GM23338 (cell line): ENCODE data around the gene CPNE7. TPM values are rescaled to one million over a fixed set of nuclear protein-coding genes. Genes with fewer than 3 reads are reported as not detected.
"Not testable (repeated sequence)": the region's sequence is repeated elsewhere in the genome, so short reads cannot be mapped to it uniquely, and the experiment has no call there.

Experiments used
- ATAC-seq: fragments of 200-7000 bp; cut with Tn5 transposase; 3 replicates; pipeline ENCODE4 v1.9.1; 2020
- DNase-seq: peaks from one replicate; pipeline ENCODE4 v3.0.0-alpha.2; 2015; ENCODE audit warnings: low spot score
- H2AFZ ChIP-seq: fragments of 200-600 bp; sonication (generic); 2 replicates; pipeline ENCODE4 v1.8.0; 2016; ENCODE audit warnings: antibody characterized with exemption, mild to moderate bottlenecking, moderate library complexity
- H3F3A ChIP-seq: fragments of 200-600 bp; sonication (generic); replicated peaks from 2 replicates; pipeline ENCODE4 v1.8.0; 2017; ENCODE audit warnings: antibody characterized with exemption, mixed run types, low read depth
- H3K27ac ChIP-seq: fragments of 200-600 bp; sonication (generic); 2 replicates; pipeline ENCODE4 v1.6.1; 2016; ENCODE audit warnings: low read depth
- H3K27me3 ChIP-seq: fragments of 200-600 bp; sonication (generic); 2 replicates; pipeline ENCODE4 v1.8.0; 2016; ENCODE audit warnings: mild to moderate bottlenecking, mixed run types, moderate library complexity; ENCODE audit not compliant: insufficient read depth
- H3K36me3 ChIP-seq: fragments of 200-600 bp; sonication (generic); 2 replicates; pipeline ENCODE4 v1.8.0; 2016; ENCODE audit warnings: mild to moderate bottlenecking; ENCODE audit not compliant: insufficient read depth
- H3K4me1 ChIP-seq: fragments of 200-600 bp; sonication (generic); 2 replicates; pipeline ENCODE4 v1.8.0; 2016; ENCODE audit warnings: mild to moderate bottlenecking, moderate library complexity; ENCODE audit not compliant: insufficient read depth
- H3K4me2 ChIP-seq: fragments of 200-600 bp; sonication (generic); 2 replicates; pipeline ENCODE4 v1.7.1; 2017; ENCODE audit warnings: mixed run types
- H3K4me3 ChIP-seq: fragments of 200-600 bp; sonication (generic); 2 replicates; pipeline ENCODE4 v1.6.1; 2016; ENCODE audit warnings: mixed run types
- H3K79me2 ChIP-seq: fragments of 200-600 bp; sonication (generic); replicated peaks from 2 replicates; pipeline ENCODE4 v1.8.0; 2017; ENCODE audit warnings: mild to moderate bottlenecking; ENCODE audit not compliant: insufficient read depth
- H3K9me2 ChIP-seq: fragments of 200-600 bp; sonication (generic); 2 replicates; pipeline ENCODE4 v1.8.0; 2017; ENCODE audit not compliant: insufficient read depth
- H4K20me1 ChIP-seq: fragments of 200-600 bp; sonication (generic); replicated peaks from 2 replicates; pipeline ENCODE4 v1.8.0; 2017; ENCODE audit warnings: mild to moderate bottlenecking; ENCODE audit not compliant: insufficient read depth
- H3K27ac Mint-ChIP-seq: 2 replicates; pipeline ENCODE4 v1.8.0; 2020; ENCODE audit warnings: inconsistent platforms, mild to moderate bottlenecking, moderate library complexity, mixed read lengths
- H3K27me3 Mint-ChIP-seq: 3 replicates; pipeline ENCODE4 v1.8.0; 2022; ENCODE audit warnings: low read depth, mild to moderate bottlenecking, moderate library complexity, mixed read lengths, inconsistent platforms; ENCODE audit not compliant: insufficient read depth, poor library complexity
- H3K36me3 Mint-ChIP-seq: 3 replicates; pipeline ENCODE4 v1.8.0; 2021; ENCODE audit warnings: low read depth, mild to moderate bottlenecking, inconsistent platforms, moderate library complexity, mixed read lengths
- H3K4me1 Mint-ChIP-seq: 3 replicates; pipeline ENCODE4 v1.8.0; 2020; ENCODE audit warnings: mild to moderate bottlenecking, inconsistent platforms, mixed read lengths
- H3K4me3 Mint-ChIP-seq: 3 replicates; pipeline ENCODE4 v1.8.0; 2021; ENCODE audit warnings: moderate library complexity, mild to moderate bottlenecking, inconsistent platforms, mixed read lengths
- H3K9me3 Mint-ChIP-seq: 3 replicates; pipeline ENCODE4 v1.8.0; 2020; ENCODE audit warnings: moderate library complexity, mild to moderate bottlenecking, inconsistent platforms, mixed read lengths
- CREB1 ChIP-seq: fragments of 250-450 bp; sonication (Bioruptor Pico); IDR thresholded peaks from 2 replicates; pipeline ENCODE4 v1.5.0; 2020; ENCODE audit warnings: low read depth, mild to moderate bottlenecking, moderate library complexity
- POLR2AphosphoS5 ChIP-seq: IDR thresholded peaks from 2 replicates; pipeline ENCODE4 v1.6.1; 2016; ENCODE audit warnings: antibody characterized with exemption, low read depth
- STAT1 ChIP-seq: IDR thresholded peaks from one replicate; pipeline ENCODE4 v1.6.1; 2016; ENCODE audit warnings: antibody characterized with exemption; ENCODE audit not compliant: unreplicated experiment
- ZNF462 ChIP-seq: fragments of 250-450 bp; sonication (Bioruptor Pico); IDR thresholded peaks from 2 replicates; pipeline ENCODE4 v1.5.0; 2020; ENCODE audit warnings: mild to moderate bottlenecking, moderate library complexity
- polyA plus RNA-seq: library from polyadenylated mRNA; unstranded; fragments of >200 nt; fragmentation: Nextera tagmentation; extraction: Ambion mirVana; gene quantifications from 2 replicates; pipeline ENCODE4 v1.2.1, GENCODE V29; 2016
- total RNA-seq: library from RNA; depleted of rRNA; stranded (reverse); fragments of >200 nt; shearing (Covaris generic); gene quantifications from 2 replicates; pipeline ENCODE4 v1.2.3, GENCODE V29; 2014
- TF ChIP-seq, protein P1 (sequence below): IDR thresholded peaks from 2 replicates; pipeline ENCODE4 v1.6.1; 2016; ENCODE audit warnings: antibody characterized with exemption

CPNE7 gene
- total and polyA plus RNA-seq, 2 experiments from 2014 or later: 11.2 to 15.7 TPM

DNA sequence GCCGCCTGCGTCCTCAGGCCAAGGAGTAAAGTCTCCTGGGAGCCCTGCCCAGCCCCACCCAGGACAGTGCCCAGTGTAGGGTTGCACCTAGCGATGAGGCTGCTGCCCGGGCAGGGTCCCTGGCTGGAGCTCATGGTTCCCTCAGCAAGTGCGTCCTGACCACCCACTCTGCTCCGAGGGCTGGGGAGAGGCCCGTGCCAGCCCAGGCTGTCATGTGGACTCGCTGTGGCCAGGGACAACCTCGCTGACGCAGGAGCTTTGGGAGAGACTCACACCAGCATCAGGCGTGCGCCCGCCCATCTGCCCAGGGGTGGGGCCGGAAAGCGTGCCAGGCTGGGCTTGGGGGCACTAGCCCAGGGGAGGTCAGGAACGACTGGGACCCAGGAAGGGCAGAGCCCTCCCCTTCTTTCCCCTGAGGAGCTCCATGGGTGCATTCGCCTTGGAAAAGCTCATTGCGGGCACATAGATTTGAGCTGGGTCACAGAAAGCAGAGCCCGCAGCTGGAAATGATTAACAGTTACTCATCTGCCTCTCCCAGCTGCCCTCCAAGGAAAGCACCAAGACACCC lies 57.6 kb downstream of the CPNE7 start:
- no peaks in the 10 kb centered on the region for H3K9me2 ChIP-seq
- H4K20me1 ChIP-seq: no peaks in the 10 kb centered on the region
- no peaks in the 10 kb centered on the region for H3K36me3 ChIP-seq
- H3K27me3 ChIP-seq: no peaks in the 10 kb centered on the region
- H3K4me3 ChIP-seq: no peak overlapping the region
- H3K79me2 ChIP-seq: no peaks in the 10 kb centered on the region
- no peak overlapping the region for H3K27ac ChIP-seq
- DNase-seq (no peak), ATAC-seq (peak; percentile 13; the same call in 2 of the 3 replicates)
- no peaks in the 10 kb centered on the region for H3K4me1 Mint-ChIP-seq
- no peaks in the 10 kb centered on the region for H3K4me1 ChIP-seq
- H3K4me3 Mint-ChIP-seq: no peak overlapping the region
- TF ChIP-seq CREB1 (CRISPR knock-in tag) (no peak), STAT1 (no peak), ZNF462 (CRISPR knock-in tag) (no peak), POLR2AphosphoS5 (no peak)
- TF ChIP-seq, protein P1, sequence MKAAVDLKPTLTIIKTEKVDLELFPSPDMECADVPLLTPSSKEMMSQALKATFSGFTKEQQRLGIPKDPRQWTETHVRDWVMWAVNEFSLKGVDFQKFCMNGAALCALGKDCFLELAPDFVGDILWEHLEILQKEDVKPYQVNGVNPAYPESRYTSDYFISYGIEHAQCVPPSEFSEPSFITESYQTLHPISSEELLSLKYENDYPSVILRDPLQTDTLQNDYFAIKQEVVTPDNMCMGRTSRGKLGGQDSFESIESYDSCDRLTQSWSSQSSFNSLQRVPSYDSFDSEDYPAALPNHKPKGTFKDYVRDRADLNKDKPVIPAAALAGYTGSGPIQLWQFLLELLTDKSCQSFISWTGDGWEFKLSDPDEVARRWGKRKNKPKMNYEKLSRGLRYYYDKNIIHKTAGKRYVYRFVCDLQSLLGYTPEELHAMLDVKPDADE: no peak
- H3K27me3 Mint-ChIP-seq: peaks cover 17% of the 10 kb centered on the region
- no peaks in the 10 kb centered on the region for H3F3A ChIP-seq
- H2AFZ ChIP-seq: no peak overlapping the region
- no peak overlapping the region for H3K4me2 ChIP-seq
- H3K36me3 Mint-ChIP-seq: no peaks in the 10 kb centered on the region
- no peak overlapping the region for H3K27ac Mint-ChIP-seq
- H3K9me3 Mint-ChIP-seq: no peaks in the 10 kb centered on the region

- not testable (repeated sequence) for H4K20me1 ChIP-seq, H3K79me2 ChIP-seq, H3K4me3 Mint-ChIP-seq, H3K9me2 ChIP-seq, DNase-seq, H3K9me3 Mint-ChIP-seq, H3K27ac ChIP-seq, H3K4me2 ChIP-seq, H2AFZ ChIP-seq, H3K36me3 ChIP-seq, H3K4me1 ChIP-seq, H3K27ac Mint-ChIP-seq, H3K4me1 Mint-ChIP-seq, ATAC-seq, H3K4me3 ChIP-seq, H3K27me3 ChIP-seq, H3F3A ChIP-seq, H3K36me3 Mint-ChIP-seq
- peaks cover 19% of the 10 kb centered on the region for H3K27me3 Mint-ChIP-seq
Measured at GRCh38 chr16:89634463-89635385, 59.2 kb downstream of the CPNE7 start.
